GM12891 (cell line): ENCODE measurements around the gene TSPAN9.

Experiments used
- PAX5 ChIP-seq: IDR thresholded peaks from 2 replicates; pipeline ENCODE4 v1.6.1; 2011; ENCODE audit warnings: low read length, moderate library complexity, mild to moderate bottlenecking; ENCODE audit not compliant: insufficient read depth, severe bottlenecking
- POLR2A ChIP-seq: IDR thresholded peaks from 2 replicates; pipeline ENCODE4 v1.6.1; 2011; ENCODE audit warnings: low read depth, low read length, control low read depth
- POLR2AphosphoS5 ChIP-seq: IDR thresholded peaks from 2 replicates; pipeline ENCODE4 v1.6.1; 2011; ENCODE audit warnings: low read depth, low read length, control low read depth
- POU2F2 ChIP-seq: IDR thresholded peaks from 2 replicates; pipeline ENCODE4 v1.6.1; 2011; ENCODE audit warnings: low read depth, mild to moderate bottlenecking, control low read depth, low read length, moderate library complexity
- SPI1 ChIP-seq: IDR thresholded peaks from 2 replicates; pipeline ENCODE4 v1.6.1; 2011; ENCODE audit warnings: low read depth, low read length, control low read depth
- TAF1 ChIP-seq: IDR thresholded peaks from 2 replicates; pipeline ENCODE4 v1.6.1; 2011; ENCODE audit warnings: low read depth, low read length, control low read depth

GRCh38 chr12:3225154-3225795 lies 148.1 kb downstream of the TSPAN9 start:
- TF ChIP-seq POLR2AphosphoS5, result no peak
- no peak for TF ChIP-seq POLR2A
- TF ChIP-seq SPI1, result no peak
- TF ChIP-seq TAF1, result no peak
- TF ChIP-seq POU2F2, result no peak
- TF ChIP-seq PAX5, result no peak
